SK-N-MC (cell line): ENCODE measurements around the gene DUSP3.

ENCODE experiments used
- EZH2 ChIP-seq: fragments of 200-600 bp; sonication (generic); IDR thresholded peaks from one replicate; pipeline ENCODE4 v1.6.1; 2017; ENCODE audit warnings: antibody characterized with exemption
- POLR2AphosphoS5 ChIP-seq: IDR thresholded peaks from 2 replicates; pipeline ENCODE4 v1.6.1; 2012; ENCODE audit warnings: mild to moderate bottlenecking, low read depth, low read length, borderline replicate concordance

- TF ChIP-seq POLR2AphosphoS5, result no peak
- no peak for TF ChIP-seq EZH2
Observed at GRCh38 chr17:43801844-43802243, 23.1 kb upstream of the DUSP3 start.
